Raji (cell line): ENCODE data around the gene SULT4A1.

ENCODE experiments used
- POLR2A ChIP-seq: IDR thresholded peaks from 2 replicates; pipeline ENCODE4 v1.6.1; 2011; ENCODE audit warnings: low read depth, low read length, control low read depth; ENCODE audit not compliant: insufficient read depth

SULT4A1 gene

GRCh38 chr22:43889201-43889859 is 27.0 kb upstream of the SULT4A1 start:
- TF ChIP-seq POLR2A, result no peak

GRCh38 chr22:43888740-43889139 is 26.4 kb upstream of the SULT4A1 start:
- no peak for TF ChIP-seq POLR2A

GRCh38 chr22:43887391-43887790 is 25.1 kb upstream of the SULT4A1 start:
- TF ChIP-seq POLR2A, result no peak

- no peak for TF ChIP-seq POLR2A
These were observed 23.9 kb upstream of the SULT4A1 start for GRCh38 chr22:43886231-43886630.

GRCh38 chr22:43885786-43886185 is 23.5 kb upstream of the SULT4A1 start:
- no peak for TF ChIP-seq POLR2A

GRCh38 chr22:43885319-43885671 is 23.0 kb upstream of the SULT4A1 start:
- TF ChIP-seq POLR2A, result no peak

GRCh38 chr22:43884600-43885318 is 22.4 kb upstream of the SULT4A1 start:
- no peak for TF ChIP-seq POLR2A

- TF ChIP-seq POLR2A, result no peak
These were observed 21.6 kb upstream of the SULT4A1 start for GRCh38 chr22:43883719-43884415.

GRCh38 chr22:43883012-43883661 is 20.8 kb upstream of the SULT4A1 start:
- no peak for TF ChIP-seq POLR2A

- no peak for TF ChIP-seq POLR2A
These were observed 19.9 kb upstream of the SULT4A1 start for GRCh38 chr22:43882122-43882767.

- no peak for TF ChIP-seq POLR2A
These were observed 19.1 kb upstream of the SULT4A1 start for GRCh38 chr22:43881091-43882061.

- no peak for TF ChIP-seq POLR2A
These were observed 18.3 kb upstream of the SULT4A1 start for GRCh38 chr22:43880541-43880991.

GRCh38 chr22:43879901-43880540 is 17.7 kb upstream of the SULT4A1 start:
- TF ChIP-seq POLR2A, result no peak
